ENCODE data around the gene VIPAS39. TPM values are rescaled to one million over a fixed set of nuclear protein-coding genes. Genes with fewer than 3 reads are reported as not detected.

Gene VIPAS39
- total RNA-seq, 4 donors from 2014 or later: 13.2 to 15.3 (median 13.8) TPM

- intact Hi-C loops (cut with DNase I): no loop called here
- WGBS, 2 donors: 75 to 89% methylated on average over 5 to 8 of the region's 8 CpGs
- Histone ChIP-seq H3K27ac (no peak overlapping the region), H3K36me3 (no peaks in the 10 kb centered on the region), H3K9me3 (no peaks in the 10 kb centered on the region), H3K27me3 (no peaks in the 10 kb centered on the region), H3K4me1 (no peaks in the 10 kb centered on the region), H3K4me3 (no peak overlapping the region)
- DNase-seq: no peak
- no peak for TF ChIP-seq POLR2A (IDR thresholded peaks at IDR 0.05)
- TF ChIP-seq, protein P1, sequence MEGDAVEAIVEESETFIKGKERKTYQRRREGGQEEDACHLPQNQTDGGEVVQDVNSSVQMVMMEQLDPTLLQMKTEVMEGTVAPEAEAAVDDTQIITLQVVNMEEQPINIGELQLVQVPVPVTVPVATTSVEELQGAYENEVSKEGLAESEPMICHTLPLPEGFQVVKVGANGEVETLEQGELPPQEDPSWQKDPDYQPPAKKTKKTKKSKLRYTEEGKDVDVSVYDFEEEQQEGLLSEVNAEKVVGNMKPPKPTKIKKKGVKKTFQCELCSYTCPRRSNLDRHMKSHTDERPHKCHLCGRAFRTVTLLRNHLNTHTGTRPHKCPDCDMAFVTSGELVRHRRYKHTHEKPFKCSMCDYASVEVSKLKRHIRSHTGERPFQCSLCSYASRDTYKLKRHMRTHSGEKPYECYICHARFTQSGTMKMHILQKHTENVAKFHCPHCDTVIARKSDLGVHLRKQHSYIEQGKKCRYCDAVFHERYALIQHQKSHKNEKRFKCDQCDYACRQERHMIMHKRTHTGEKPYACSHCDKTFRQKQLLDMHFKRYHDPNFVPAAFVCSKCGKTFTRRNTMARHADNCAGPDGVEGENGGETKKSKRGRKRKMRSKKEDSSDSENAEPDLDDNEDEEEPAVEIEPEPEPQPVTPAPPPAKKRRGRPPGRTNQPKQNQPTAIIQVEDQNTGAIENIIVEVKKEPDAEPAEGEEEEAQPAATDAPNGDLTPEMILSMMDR (IDR thresholded peaks at IDR 0.05): no peak
Observed at GRCh38 chr14:77490347-77490986, 33.1 kb upstream of the VIPAS39 start.

- intact Hi-C loops (cut with DNase I): no loop called here
- no peak overlapping the region for H3K27ac ChIP-seq
- no peaks in the 10 kb centered on the region for H3K4me1 ChIP-seq
- no peaks in the 10 kb centered on the region for H3K9me3 ChIP-seq
- no peak overlapping the region for H3K4me3 ChIP-seq
- DNase-seq: no peak
- no peak for TF ChIP-seq POLR2A (IDR thresholded peaks at IDR 0.05)
- TF ChIP-seq, protein P1 (IDR thresholded peaks at IDR 0.05): no peak
- H3K27me3 ChIP-seq: no peaks in the 10 kb centered on the region
- WGBS, 2 donors: 84 to 97% methylated on average over 5 to 6 of the region's 6 CpGs
- H3K36me3 ChIP-seq: no peaks in the 10 kb centered on the region
Observed at GRCh38 chr14:77489041-77489440, 31.6 kb upstream of the VIPAS39 start.

GRCh38 chr14:77488558-77488957 lies 31.2 kb upstream of the VIPAS39 start:
- Histone ChIP-seq H3K27ac (no peak overlapping the region), H3K4me3 (no peak overlapping the region), H3K4me1 (no peaks in the 10 kb centered on the region), H3K27me3 (no peaks in the 10 kb centered on the region), H3K36me3 (no peaks in the 10 kb centered on the region), H3K9me3 (no peaks in the 10 kb centered on the region)
- no peak for TF ChIP-seq POLR2A (IDR thresholded peaks at IDR 0.05)
- TF ChIP-seq, protein P1 (IDR thresholded peaks at IDR 0.05): no peak
- 77 to 84% methylated on average over 6 to 7 of the region's 7 CpGs for WGBS, 2 donors
- DNase-seq: no peak
- intact Hi-C loops (cut with DNase I): no loop called here

DNA sequence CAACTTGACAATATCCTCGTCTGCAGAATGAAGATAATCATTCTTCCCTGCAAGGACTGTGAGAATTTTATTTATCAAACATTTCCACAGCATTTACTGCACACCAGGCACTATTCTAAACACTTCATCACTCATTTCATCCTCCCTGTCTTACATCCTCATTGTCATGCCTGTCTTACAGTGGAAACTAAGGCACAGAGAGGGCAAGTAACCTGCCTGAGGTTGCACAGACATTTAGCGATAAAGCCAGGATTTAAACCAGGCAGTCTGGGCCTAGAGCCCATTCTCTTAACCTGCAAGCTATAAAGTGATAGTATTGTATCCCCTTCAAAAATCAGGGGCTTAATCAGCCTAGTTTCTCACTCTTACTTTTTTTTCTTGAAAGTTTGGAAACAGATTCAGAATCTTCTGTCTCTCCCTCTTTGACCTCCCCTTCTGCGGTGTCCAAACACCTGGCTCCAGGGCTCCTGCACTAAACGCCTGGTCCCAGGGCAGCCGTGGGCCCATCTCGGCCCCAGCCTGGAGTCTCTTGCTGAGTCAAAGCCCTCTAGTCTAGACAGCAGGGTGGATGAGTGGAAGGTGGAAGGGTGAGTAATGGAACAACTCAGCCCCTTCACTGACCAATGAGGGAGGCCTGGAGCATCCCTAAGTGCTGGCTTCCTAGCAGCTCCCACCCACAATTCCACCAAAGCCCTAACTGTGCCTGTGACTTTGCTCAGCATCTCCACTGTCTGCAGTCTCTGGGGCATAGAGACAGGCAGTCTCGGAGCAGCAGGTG lies 28.7 kb upstream of the VIPAS39 start:
- no peak overlapping the region for H3K4me3 ChIP-seq
- no peak overlapping the region for H3K27ac ChIP-seq
- TF ChIP-seq, protein P1 (IDR thresholded peaks at IDR 0.05): no peak
- TF ChIP-seq POLR2A (IDR thresholded peaks at IDR 0.05): no peak
- DNase-seq: no peak
- intact Hi-C loops (cut with DNase I): no loop called here
- H3K27me3 ChIP-seq: no peaks in the 10 kb centered on the region
- no peaks in the 10 kb centered on the region for H3K36me3 ChIP-seq
- 91 to 94% methylated on average over 2 to 7 of the region's 7 CpGs for WGBS, 2 donors
- H3K9me3 ChIP-seq: no peaks in the 10 kb centered on the region
- no peaks in the 10 kb centered on the region for H3K4me1 ChIP-seq

DNA sequence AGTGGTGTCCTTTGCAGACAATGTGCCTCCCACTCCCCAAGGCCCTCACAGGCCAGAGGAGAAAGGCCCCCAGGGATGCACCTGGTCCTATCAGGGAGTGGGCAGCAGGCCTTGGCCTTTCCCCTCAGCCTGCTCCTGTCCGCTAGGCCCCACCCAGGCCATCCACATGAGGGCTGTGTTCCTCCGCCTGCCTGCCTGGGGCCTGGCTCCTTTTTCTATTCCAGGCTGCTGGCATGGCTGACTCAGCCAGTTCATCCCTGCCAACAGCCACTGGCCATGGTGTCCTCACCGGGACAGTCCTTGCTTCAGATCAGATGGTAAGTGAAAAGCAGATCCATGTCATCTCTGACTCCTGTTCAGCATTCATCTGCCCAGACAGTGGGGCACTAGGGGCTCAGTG lies 27.9 kb upstream of the VIPAS39 start:
- no peaks in the 10 kb centered on the region for H3K36me3 ChIP-seq
- WGBS, 2 donors: 50% methylated on average over 1 of the region's 3 CpGs; no CpG with 5 or more reads in 1 of the 2 donors
- H3K4me3 ChIP-seq: no peak overlapping the region
- no peak overlapping the region for H3K27ac ChIP-seq
- H3K4me1 ChIP-seq: no peaks in the 10 kb centered on the region
- no peaks in the 10 kb centered on the region for H3K9me3 ChIP-seq
- intact Hi-C loops (cut with DNase I): no loop called here
- no peak for DNase-seq
- H3K27me3 ChIP-seq: no peaks in the 10 kb centered on the region
- TF ChIP-seq, protein P1 (IDR thresholded peaks at IDR 0.05): no peak
- TF ChIP-seq POLR2A (IDR thresholded peaks at IDR 0.05): no peak

Measured in esophagus squamous epithelium (tissue), 5 donors.